Activated CD4-positive, alpha-beta T cell treated with anti-CD3 and anti-CD28 coated beads, Interleukin-2, Interleukin-6, amounts not matched to agents 100 ng/mL and 50 ng/mL, durations not matched to agents 16 hours and 8 hours (primary cell): ENCODE results near the gene NTMT1.

Source experiments
- DNase-seq: peaks from one replicate; pipeline ENCODE4 v3.0.0-alpha.2; 2020

NTMT1 gene

GRCh38 chr9:129682381-129682780 is 56.4 kb downstream of the NTMT1 start:
- DNase-seq = no peak

GRCh38 chr9:129685220-129685932 is 59.4 kb downstream of the NTMT1 start:
- no peak for DNase-seq
